ENCODE results near the gene PPP1R3D.

GRCh38 chr20:59939052-59939878, 840 bp downstream of the PPP1R3D start:
- TF ChIP-seq, protein P1, sequence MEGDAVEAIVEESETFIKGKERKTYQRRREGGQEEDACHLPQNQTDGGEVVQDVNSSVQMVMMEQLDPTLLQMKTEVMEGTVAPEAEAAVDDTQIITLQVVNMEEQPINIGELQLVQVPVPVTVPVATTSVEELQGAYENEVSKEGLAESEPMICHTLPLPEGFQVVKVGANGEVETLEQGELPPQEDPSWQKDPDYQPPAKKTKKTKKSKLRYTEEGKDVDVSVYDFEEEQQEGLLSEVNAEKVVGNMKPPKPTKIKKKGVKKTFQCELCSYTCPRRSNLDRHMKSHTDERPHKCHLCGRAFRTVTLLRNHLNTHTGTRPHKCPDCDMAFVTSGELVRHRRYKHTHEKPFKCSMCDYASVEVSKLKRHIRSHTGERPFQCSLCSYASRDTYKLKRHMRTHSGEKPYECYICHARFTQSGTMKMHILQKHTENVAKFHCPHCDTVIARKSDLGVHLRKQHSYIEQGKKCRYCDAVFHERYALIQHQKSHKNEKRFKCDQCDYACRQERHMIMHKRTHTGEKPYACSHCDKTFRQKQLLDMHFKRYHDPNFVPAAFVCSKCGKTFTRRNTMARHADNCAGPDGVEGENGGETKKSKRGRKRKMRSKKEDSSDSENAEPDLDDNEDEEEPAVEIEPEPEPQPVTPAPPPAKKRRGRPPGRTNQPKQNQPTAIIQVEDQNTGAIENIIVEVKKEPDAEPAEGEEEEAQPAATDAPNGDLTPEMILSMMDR (IDR thresholded peaks at IDR 0.05; ENCODE audit: low read length): no peak
- no peak for TF ChIP-seq EZH2 (IDR thresholded peaks at IDR 0.05; ENCODE audit: borderline replicate concordance, low read length)
